CD4-positive, alpha-beta T cell treated with Interleukin-1 beta for 1 hour (primary cell): ENCODE data around the gene VIT.
A peak's percentile ranks its signal among the peaks of the same experiment; 100 is the strongest.

Experiments
- DNase-seq, 2 donors: peaks; one replicate each; pipeline ENCODE4 v3.0.0-alpha.2; 2020 to 2022

Gene VIT, protein sequence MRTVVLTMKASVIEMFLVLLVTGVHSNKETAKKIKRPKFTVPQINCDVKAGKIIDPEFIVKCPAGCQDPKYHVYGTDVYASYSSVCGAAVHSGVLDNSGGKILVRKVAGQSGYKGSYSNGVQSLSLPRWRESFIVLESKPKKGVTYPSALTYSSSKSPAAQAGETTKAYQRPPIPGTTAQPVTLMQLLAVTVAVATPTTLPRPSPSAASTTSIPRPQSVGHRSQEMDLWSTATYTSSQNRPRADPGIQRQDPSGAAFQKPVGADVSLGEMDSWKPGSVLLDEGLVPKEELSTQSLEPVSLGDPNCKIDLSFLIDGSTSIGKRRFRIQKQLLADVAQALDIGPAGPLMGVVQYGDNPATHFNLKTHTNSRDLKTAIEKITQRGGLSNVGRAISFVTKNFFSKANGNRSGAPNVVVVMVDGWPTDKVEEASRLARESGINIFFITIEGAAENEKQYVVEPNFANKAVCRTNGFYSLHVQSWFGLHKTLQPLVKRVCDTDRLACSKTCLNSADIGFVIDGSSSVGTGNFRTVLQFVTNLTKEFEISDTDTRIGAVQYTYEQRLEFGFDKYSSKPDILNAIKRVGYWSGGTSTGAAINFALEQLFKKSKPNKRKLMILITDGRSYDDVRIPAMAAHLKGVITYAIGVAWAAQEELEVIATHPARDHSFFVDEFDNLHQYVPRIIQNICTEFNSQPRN

DNA sequence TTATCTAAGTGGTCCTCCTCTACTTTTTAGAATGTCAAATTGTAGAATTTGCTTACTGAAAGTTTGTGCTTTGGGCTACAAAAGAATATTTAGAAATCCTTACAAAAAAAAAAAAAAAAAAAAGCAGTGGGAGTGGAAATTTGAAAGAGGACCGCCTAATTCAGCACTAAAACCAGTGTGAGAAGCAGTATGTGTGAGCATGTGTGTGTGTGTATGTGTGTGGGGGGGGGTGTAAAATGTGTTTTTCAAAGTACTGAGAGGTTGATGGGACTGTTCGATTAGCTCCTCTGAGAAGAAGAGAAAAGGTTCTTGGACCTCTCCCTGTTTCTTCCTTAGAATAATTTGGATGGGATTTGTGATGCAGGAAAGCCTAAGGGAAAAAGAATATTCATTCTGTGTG, at the start of gene VIT:
TSS of gene VIT (plus strand) at position 175 of the 400 bp plus-strand sequence. CDS start 19,664 bp downstream, outside the sequence.
- no peak for DNase-seq

DNA sequence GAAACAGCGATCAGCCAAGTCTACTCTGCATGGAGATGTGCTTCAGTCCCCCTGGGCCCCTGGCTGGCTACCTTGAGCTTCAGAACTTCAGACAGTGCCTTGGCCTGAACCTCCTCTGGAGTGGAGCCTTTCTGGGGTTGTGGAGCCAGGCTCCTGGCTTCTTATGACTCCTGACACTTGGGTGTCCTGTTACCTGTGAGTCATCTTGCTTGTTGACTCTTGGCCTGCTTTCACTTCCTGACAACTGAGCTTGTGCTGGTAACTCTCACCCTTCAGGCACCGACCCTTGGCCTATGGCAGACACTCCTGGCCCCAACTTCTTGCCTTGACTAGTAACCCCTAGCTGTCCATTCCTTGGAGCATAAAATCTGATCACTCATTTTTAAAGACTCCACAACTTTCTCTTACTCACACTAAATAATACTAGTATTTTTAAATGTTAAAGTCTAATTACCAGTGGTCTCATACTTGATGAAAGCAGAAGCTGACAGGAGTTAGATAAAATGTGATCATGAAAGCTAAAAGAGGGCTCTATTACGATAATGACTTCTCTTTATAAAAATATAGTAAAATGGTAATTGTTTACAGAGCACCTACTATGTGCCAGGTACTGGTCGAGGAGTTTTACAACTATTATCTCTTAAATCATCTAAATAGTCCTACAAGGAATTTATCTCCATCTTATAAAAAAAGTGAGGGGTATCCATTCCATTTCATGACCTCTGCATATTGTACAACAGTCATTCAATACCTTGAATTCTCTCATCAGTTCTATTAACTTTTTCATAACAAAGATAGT, 46.3 kb upstream of the VIT start:
- DNase-seq = no peak

GRCh38 chr2:36653155-36653554, 43.4 kb upstream of the VIT start:
- DNase-seq = no peak

DNA sequence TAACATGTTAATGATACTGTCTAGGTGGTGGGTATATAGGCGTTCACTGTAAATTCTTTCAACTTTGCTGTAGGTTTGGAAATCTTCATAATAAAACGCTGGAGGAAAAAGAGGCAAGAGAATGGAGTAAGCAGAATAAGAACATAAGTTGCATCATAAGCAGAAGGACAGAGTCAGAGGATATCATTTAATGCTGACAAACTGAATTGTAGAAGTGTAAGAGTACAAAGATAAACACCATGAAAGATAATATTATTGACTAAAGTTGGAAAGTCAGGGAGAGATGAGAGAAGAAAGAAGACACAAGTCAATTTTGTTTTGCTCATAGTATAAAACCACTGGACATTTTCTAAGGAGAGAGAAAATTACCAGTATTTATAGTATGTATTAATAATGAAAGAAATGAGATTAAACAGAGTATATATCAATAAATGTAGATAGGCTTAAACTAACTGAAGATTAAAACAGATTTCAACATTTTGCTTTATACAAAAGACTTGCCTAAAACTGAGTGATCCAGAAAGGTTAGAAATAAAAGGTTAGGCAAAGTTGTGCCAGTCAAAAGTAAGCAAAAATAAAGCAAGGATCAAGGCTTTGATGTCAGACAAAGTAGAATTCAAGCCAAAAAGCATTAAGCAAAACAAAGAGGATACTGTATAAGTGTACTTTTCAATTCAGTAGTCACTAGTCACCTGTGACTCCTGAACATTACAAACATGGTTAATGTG, 42.4 kb upstream of the VIT start:
- DNase-seq = no peak

DNA sequence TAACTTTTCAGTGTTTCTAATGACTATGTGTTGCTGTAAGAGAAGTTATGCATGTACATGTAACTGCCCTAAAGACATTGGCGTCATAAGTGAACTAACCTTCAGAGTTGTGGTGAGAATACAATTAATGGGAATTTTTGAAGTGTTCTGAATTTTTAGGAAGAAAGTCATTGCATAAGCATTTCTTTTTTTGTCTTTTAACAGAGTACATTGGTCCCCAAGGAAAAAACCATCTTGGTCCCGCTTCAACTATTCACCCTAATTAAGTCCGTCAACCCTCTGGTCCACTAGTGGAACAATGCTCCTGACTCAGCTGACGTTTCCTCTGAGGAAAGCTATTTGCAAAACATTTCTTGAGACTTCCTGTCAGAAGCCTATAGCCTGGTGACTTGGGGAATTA, 41.1 kb upstream of the VIT start:
- no peak for DNase-seq

DNA sequence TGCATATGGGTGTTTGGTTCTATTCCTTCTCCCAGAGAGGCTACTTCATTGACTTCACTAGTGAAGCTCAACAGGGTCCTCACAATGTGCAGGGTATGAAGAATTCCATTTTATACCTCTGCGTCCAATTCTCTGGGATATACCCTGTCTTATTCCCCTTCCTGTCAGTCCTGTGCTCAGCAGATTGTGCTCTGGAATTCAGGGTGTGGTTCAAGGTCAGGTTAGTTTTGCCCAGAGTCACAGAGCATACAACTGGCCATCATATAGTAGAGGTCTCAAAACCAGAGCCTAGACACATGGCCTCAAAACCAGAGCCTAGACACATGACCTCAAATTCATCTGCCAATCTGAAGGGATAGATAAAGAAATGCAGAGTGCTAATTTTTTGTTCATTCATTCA, 38.8 kb upstream of the VIT start:
- DNase-seq = no peak

DNA sequence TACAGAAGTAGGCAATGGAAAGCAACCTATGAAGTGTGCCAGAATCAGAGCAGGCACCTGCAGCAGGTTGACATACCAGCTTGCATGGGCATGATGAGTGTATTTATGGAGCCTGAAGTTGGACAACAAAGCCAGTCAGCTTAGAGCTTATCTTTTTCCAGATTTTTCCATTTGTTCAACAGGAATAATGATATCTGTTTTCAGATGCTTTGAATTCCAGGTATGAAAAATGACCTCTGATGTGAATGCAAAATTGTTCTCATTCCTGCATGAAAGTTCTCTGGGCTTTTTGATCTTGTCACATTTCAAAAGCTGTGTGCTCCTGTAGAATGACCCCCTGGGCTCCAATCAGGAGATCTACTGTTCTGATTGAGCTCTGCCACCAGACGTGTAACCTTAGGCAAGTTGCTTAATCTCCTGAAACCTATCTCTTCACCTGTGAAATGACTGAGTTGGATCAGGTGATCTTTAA, 38.2 kb upstream of the VIT start:
- DNase-seq = no peak

DNA sequence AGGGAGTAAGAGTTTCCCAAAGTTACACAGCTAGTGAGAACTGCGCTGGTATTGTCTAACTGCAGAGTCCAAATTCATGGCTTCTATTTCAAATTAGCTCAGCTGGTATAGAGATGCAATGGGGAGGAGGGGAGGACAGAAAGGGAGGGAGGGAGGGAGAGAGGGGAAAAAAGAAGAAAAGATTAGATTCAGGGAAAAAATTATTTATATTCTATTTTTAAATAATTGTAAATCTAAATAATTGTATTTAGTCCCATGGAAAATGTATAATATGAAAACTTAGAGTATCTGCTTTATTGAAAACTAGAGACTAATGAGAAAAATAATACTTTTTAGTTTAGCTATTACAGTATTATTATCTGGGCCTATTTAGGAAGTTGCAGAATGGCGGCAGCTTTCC, 37.3 kb upstream of the VIT start:
- no peak for DNase-seq

DNA sequence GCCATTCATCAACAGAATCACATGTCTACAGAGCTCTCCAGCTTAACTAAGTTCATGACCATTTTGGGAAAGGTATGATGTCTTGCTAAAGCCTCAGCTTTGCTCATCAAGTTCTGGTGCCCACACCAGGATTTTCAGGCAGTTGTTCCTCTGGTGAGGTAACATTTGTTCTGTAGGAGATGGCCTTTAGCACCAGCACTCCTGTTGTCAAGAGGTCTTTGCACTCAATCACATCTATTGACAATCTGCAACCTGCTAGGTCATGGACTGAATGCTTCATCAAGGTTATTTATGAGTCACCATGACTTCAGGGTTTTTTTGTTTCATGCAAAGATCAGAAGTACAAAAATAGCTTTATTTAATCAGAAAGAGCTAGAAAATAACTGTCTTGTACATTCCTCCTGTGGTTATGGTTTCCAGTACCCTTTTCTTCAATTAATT, 36.6 kb upstream of the VIT start:
- no peak for DNase-seq

GRCh38 chr2:36662638-36663037, 33.9 kb upstream of the VIT start:
- DNase-seq = no peak

DNA sequence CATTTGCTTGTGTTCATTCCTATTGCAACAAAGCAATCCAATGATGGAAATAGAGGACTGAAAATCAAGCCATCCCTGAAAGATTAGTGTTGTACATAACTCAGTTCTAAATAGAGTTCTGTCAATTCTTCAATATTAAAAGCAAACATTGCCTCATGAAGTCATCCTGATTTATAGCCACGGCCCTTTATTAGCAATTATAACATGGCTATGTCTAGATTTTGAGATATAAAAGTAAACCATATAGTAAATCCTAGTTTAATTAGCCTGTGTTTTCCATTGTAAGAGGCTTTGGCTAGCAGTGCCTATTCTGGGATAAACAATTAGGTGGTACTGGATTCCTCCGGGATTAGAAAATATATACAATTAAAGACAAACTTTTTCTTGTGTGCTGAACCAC, 33.2 kb upstream of the VIT start:
- DNase-seq = no peak

GRCh38 chr2:36663851-36664695, 32.4 kb upstream of the VIT start:
- DNase-seq = peak in 1 of 2 donors; percentile 45

DNA sequence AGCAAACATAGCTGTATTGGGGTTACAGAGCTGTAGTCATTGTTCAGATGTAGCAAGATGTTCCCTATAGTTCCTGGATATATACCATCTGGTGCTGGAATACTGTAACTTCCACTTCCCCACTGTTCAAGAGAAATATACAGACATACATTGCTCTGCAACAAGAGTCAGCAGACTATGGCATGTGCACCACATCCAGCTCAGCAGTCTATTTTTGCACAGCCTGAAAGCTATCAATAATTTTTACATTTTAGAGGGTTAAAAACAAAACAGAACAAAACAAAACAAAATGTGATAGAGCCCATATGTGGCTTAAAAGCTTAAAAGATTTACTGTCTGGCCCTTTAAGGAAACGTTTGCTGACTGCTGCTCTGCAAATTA, 31.8 kb upstream of the VIT start:
- no peak for DNase-seq

DNA sequence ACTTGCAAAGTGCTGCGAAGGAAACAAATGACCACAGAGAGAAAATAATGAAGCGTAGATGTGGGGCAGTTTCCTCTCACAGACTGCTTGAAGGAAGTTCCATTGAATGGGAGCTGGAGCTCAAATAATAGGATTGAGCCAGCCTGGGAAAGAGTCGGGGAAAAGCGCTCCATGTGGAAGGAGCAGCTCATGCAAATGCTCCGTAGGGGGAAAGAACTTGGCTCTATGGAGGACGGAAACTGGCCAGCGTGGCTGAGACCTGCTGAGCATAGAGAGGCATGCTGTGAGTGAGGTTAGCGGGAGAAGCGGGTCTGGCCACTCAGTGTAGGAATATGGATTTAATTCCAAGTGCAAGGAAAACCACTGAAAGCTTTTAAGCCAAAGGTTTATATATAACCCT, 28.6 kb upstream of the VIT start:
- no peak for DNase-seq

DNA sequence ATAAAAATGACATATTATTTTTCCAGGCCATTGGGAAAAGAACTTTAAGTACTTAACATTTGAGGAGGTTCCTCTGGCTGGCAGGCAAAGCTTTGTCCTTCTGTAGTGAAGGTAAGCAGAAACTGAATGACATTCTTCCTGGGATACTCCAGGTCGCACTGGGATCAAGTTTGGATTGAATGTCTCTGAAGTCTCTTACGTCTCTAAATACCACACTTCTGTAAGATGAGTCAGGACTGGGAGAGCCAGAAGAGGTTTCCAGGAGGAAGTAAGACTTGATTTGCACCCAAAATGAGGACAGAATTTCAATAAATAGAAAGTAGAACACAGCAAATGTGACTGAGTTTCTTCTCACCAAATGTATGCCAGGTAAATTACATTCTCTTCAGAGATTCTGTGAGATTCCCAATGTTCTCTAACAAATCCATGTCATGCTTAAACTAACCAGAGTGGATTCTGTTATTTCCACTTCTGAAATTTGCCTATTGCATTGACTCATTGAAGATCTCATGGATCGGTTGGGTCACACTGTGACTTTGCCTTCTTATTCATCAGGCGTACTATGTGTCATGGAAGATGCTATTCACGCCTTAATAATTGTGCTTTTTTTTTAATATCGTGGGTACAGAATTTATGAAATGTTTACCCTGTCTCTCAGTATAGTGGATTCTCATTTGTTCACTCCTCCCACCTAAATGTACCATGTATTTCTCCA, 25.5 kb upstream of the VIT start:
- no peak for DNase-seq

- DNase-seq = no peak
Measured at GRCh38 chr2:36671731-36672130, 24.8 kb upstream of the VIT start.

GRCh38 chr2:36672199-36672598, 24.3 kb upstream of the VIT start:
- DNase-seq = no peak

GRCh38 chr2:36675579-36676282, 20.8 kb upstream of the VIT start:
- no peak for DNase-seq

DNA sequence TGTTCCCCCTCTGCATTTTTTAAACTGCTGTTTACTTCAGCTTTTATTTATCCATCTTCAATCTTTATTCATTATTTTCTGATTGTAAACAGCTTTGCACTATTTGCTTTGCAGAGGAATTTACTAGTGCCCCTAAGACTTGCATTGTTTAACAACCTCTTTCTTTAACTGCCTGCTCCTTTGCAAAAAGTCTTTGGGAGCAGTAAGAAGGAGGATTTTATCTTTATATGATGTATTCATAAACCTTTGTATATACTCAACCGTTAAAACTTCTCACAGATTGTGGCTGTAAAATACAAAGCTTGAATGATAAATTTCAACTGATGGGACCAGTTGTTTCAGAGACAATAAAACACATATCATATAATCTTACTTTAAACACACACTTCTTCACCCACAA, 20.1 kb upstream of the VIT start:
- DNase-seq = no peak

DNA sequence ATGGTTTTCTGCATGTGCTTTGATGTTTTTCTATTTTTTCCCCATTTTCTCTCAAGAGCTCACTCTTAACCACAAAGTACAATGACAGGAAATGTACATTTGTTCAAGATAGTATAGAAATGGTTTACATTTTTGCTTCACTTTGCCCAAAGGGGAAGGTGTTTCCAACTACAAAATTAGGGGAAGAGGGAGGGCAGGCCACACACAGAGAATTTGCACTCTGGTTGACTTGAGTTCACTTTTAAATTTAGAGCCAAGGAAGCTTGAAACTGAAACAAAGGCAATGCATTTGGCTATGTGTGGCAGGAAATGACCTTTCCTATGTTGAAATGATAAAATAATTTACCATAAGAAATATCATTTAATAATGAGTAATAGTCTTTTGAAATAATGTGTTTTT, 19.1 kb upstream of the VIT start:
- no peak for DNase-seq
